GM12878 (cell line): ENCODE results near the gene SRSF5. TPM values are rescaled to one million over a fixed set of nuclear protein-coding genes. Genes with fewer than 3 reads are reported as not detected.

ENCODE experiments used
- ASH2L ChIP-seq: fragments of 300-600, 200-600 bp; sonication (generic); IDR thresholded peaks from 2 replicates; pipeline ENCODE4 v1.6.1; 2017; ENCODE audit warnings: low read depth, mild to moderate bottlenecking, borderline replicate concordance
- ATF7 ChIP-seq: fragments of 450-650 bp; IDR thresholded peaks from 2 replicates; pipeline ENCODE4 v1.6.1; 2016; ENCODE audit warnings: low read depth, mild to moderate bottlenecking
- CBX5 ChIP-seq: sonication (generic); IDR thresholded peaks from 2 replicates; pipeline ENCODE4 v1.6.1; 2016; ENCODE audit warnings: low read depth, moderate library complexity, mild to moderate bottlenecking, inconsistent platforms
- CHD1 ChIP-seq: IDR thresholded peaks from 2 replicates; pipeline ENCODE4 v1.6.1; 2012; ENCODE audit warnings: low read depth, low read length, improper control_type of control experiment
- EZH2 ChIP-seq: IDR thresholded peaks from 2 replicates; pipeline ENCODE4 v1.6.1; 2012; ENCODE audit warnings: low read depth, mild to moderate bottlenecking, control low read depth, inconsistent platforms, low read length, borderline replicate concordance; ENCODE audit not compliant: control insufficient read depth
- MEF2B ChIP-seq: fragments of 450-650 bp; IDR thresholded peaks from 2 replicates; pipeline ENCODE4 v1.6.1; 2018; ENCODE audit warnings: mild to moderate bottlenecking, moderate library complexity; ENCODE audit not compliant: partially characterized antibody, poor library complexity, severe bottlenecking
- MTA3 ChIP-seq: IDR thresholded peaks from 2 replicates; pipeline ENCODE4 v1.6.1; 2012; ENCODE audit warnings: low read length, inconsistent platforms, borderline replicate concordance
- MYB ChIP-seq: fragments of 150-350 bp; IDR thresholded peaks from 2 replicates; pipeline ENCODE4 v1.6.1; 2014; ENCODE audit warnings: mild to moderate bottlenecking, low read depth, low read length, borderline replicate concordance
- NFXL1 ChIP-seq: fragments of 450-650 bp; IDR thresholded peaks from 2 replicates; pipeline ENCODE4 v1.6.1; 2017; ENCODE audit warnings: antibody characterized with exemption, mild to moderate bottlenecking, borderline replicate concordance
- PAX8 ChIP-seq: fragments of 450-650 bp; IDR thresholded peaks from 2 replicates; pipeline ENCODE4 v1.6.1; 2017; ENCODE audit warnings: mild to moderate bottlenecking, moderate library complexity
- POU2F2 ChIP-seq: IDR thresholded peaks from 3 replicates; pipeline ENCODE4 v1.6.1; 2011; ENCODE audit warnings: low read depth, mild to moderate bottlenecking, low read length, borderline replicate concordance
- RAD51 ChIP-seq: fragments of 450-650 bp; IDR thresholded peaks from 2 replicates; pipeline ENCODE4 v1.6.1; 2016; ENCODE audit warnings: moderate library complexity, mild to moderate bottlenecking, inconsistent platforms
- RCOR1 ChIP-seq: conservative IDR thresholded peaks from 2 replicates; pipeline ENCODE4 v1.6.1; 2012; ENCODE audit warnings: low read depth, low read length, improper control_type of control experiment
- SMAD5 ChIP-seq: IDR thresholded peaks from 2 replicates; pipeline ENCODE4 v1.6.1; 2016; ENCODE audit warnings: antibody characterized with exemption, low read depth
- SUPT20H ChIP-seq: IDR thresholded peaks from 2 replicates; pipeline ENCODE4 v1.6.1; 2011; ENCODE audit warnings: low read depth, mild to moderate bottlenecking, low read length, moderate library complexity, borderline replicate concordance; ENCODE audit not compliant: control insufficient read depth
- TARDBP ChIP-seq: IDR thresholded peaks from 2 replicates; pipeline ENCODE4 v1.6.1; 2016; ENCODE audit warnings: borderline replicate concordance
- YY1 ChIP-seq: IDR thresholded peaks from 2 replicates; pipeline ENCODE4 v1.6.1; 2011; ENCODE audit warnings: low read depth, mild to moderate bottlenecking, low read length
- ZNF207 ChIP-seq: fragments of 450-650 bp; IDR thresholded peaks from 2 replicates; pipeline ENCODE4 v1.6.1; 2014; ENCODE audit warnings: antibody characterized with exemption, mild to moderate bottlenecking, borderline replicate concordance
- polyA plus RNA-seq, 11 experiments: library from polyadenylated mRNA; depleted of rRNA in 4 of 11; unstranded in 6 of 11; stranded (reverse) in 5 of 11; fragments of >200 nt; fragmentation: Nextera tagmentation in 4 of 11; fragmentation: Illumina TruSeq in 1 of 11; extraction: Ambion mirVana in 4 of 11; extraction: Trizol in 1 of 11; gene quantifications; 1 replicate in 1 of 11; 2 replicates in 10 of 11; pipeline versions ENCODE4 v1.2.1 to v1.2.3, GENCODE V29; 2011 to 2016; ENCODE audit warnings: inconsistent platforms in 2 of 11, missing spikeins in 2 of 11, low read depth in 1 of 11
- total RNA-seq, 4 experiments: library from RNA; depleted of rRNA in 3 of 4; stranded (reverse); fragments of >200 nt in 3 of 4; fragmentation: Illumina TruSeq in 1 of 4; extraction: Trizol in 1 of 4; gene quantifications; 2 replicates each; pipeline versions ENCODE4 v1.2.1 to v1.2.3, GENCODE V29; 2013 to 2021
- TF ChIP-seq, protein P1 (sequence below): IDR thresholded peaks from 2 replicates; pipeline ENCODE4 v1.6.1; 2011; ENCODE audit warnings: low read depth, low read length, improper control_type of control experiment, borderline replicate concordance
- TF ChIP-seq, protein P2 (sequence below): fragments of 450-650 bp; formaldehyde crosslinking; IDR thresholded peaks from 2 replicates; pipeline ENCODE4 v1.4.0; 2022; ENCODE audit warnings: mild to moderate bottlenecking, moderate library complexity
- TF ChIP-seq, protein P3 (sequence below): fragments of 450-650 bp; IDR thresholded peaks from 2 replicates; pipeline ENCODE4 v1.6.1; 2017; ENCODE audit warnings: low read depth, mild to moderate bottlenecking, moderate library complexity

SRSF5 gene
- total and polyA plus RNA-seq, 10 of the 15 experiments (the other 5 are each of a cell fraction or from before 2014, with no cell fraction given), result 136 to 453 (median 275) TPM

DNA sequence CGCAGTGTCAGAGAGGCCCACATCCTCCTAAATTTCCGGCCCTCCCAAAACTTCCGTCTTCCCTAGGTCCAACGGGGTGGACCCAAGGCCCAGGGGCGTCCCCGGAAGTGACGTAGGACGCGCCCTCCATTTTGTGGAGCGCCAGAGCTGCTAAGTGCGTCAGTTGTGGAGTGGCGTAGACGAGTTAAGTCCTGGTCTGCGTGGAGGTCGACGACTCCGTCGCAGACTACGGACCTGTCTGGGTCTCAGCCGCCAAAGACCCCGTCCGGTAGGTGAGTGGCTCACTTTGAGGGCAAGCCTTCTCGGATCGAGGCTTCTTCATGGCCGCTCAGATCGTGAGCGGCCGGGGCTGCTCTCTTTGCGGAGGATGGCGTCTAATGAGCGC is at the start of gene SRSF5 (continued):
- no peak; the same call in 1 of the 2 replicates for TF ChIP-seq CBX5
- TF ChIP-seq RCOR1, result no peak
- TF ChIP-seq, protein P1, sequence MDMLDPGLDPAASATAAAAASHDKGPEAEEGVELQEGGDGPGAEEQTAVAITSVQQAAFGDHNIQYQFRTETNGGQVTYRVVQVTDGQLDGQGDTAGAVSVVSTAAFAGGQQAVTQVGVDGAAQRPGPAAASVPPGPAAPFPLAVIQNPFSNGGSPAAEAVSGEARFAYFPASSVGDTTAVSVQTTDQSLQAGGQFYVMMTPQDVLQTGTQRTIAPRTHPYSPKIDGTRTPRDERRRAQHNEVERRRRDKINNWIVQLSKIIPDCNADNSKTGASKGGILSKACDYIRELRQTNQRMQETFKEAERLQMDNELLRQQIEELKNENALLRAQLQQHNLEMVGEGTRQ, result no peak
- no peak for TF ChIP-seq RAD51
- TF ChIP-seq, protein P2, sequence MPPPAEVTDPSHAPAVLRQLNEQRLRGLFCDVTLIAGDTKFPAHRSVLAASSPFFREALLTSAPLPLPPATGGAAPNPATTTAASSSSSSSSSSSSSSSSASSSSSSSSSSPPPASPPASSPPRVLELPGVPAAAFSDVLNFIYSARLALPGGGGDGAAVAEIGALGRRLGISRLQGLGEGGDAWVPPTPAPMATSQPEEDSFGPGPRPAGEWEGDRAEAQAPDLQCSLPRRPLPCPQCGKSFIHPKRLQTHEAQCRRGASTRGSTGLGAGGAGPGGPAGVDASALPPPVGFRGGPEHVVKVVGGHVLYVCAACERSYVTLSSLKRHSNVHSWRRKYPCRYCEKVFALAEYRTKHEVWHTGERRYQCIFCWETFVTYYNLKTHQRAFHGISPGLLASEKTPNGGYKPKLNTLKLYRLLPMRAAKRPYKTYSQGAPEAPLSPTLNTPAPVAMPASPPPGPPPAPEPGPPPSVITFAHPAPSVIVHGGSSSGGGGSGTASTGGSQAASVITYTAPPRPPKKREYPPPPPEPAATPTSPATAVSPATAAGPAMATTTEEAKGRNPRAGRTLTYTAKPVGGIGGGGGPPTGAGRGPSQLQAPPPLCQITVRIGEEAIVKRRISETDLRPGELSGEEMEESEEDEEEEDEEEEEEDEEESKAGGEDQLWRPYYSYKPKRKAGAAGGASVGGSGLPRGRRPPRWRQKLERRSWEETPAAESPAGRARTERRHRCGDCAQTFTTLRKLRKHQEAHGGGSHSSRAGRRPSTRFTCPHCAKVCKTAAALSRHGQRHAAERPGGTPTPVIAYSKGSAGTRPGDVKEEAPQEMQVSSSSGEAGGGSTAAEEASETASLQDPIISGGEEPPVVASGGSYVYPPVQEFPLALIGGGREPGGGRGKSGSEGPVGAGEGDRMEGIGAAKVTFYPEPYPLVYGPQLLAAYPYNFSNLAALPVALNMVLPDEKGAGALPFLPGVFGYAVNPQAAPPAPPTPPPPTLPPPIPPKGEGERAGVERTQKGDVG, result no peak
- TF ChIP-seq MEF2B, result peak; percentile 36
- no peak for TF ChIP-seq MYB
- no peak for TF ChIP-seq NFXL1
- TF ChIP-seq PAX8, result peak; percentile 79; the same call in 1 of the 2 replicates
- no peak for TF ChIP-seq MTA3
- no peak for TF ChIP-seq CHD1
- TF ChIP-seq POU2F2, result peak; percentile 96
- TF ChIP-seq ASH2L, result no peak
- TF ChIP-seq EZH2, result no peak
- TF ChIP-seq, protein P3, sequence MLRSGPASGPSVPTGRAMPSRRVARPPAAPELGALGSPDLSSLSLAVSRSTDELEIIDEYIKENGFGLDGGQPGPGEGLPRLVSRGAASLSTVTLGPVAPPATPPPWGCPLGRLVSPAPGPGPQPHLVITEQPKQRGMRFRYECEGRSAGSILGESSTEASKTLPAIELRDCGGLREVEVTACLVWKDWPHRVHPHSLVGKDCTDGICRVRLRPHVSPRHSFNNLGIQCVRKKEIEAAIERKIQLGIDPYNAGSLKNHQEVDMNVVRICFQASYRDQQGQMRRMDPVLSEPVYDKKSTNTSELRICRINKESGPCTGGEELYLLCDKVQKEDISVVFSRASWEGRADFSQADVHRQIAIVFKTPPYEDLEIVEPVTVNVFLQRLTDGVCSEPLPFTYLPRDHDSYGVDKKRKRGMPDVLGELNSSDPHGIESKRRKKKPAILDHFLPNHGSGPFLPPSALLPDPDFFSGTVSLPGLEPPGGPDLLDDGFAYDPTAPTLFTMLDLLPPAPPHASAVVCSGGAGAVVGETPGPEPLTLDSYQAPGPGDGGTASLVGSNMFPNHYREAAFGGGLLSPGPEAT, result peak; percentile 88; the same call in 1 of the 2 replicates
- TF ChIP-seq SMAD5, result peak; percentile 98
- TF ChIP-seq SUPT20H, result no peak
- TF ChIP-seq TARDBP, result no peak
- TF ChIP-seq YY1, result peak; percentile 98
- TF ChIP-seq ATF7, result peak; percentile 89
- no peak; the same call in 1 of the 2 replicates for TF ChIP-seq ZNF207
